ENCODE measurements around the gene CCNQ. TPM values are rescaled to one million over a fixed set of nuclear protein-coding genes. Genes with fewer than 3 reads are reported as not detected.
A peak's percentile ranks its signal among the peaks of the same experiment; 100 is the strongest.

The CCNQ gene
- total RNA-seq, 4 donors from 2014 or later, result 18.0 to 32.2 (median 23.9) TPM

- Histone ChIP-seq H3K27ac (no peak overlapping the region), H3K4me1 (peaks cover 5 to 54% (median 13%) of the 10 kb centered on the region in 3 donors), H3K27me3 (peaks cover 0 to 98% (median 27%) of the 10 kb centered on the region in 4 donors), H3K4me3 (no peak overlapping the region), H3K36me3 (no peaks in the 10 kb centered on the region), H3K9me3 (no peaks in the 10 kb centered on the region)
- no peak for DNase-seq
- TF ChIP-seq POLR2A (IDR thresholded peaks at IDR 0.05), result no peak
- TF ChIP-seq CTCF (IDR thresholded peaks at IDR 0.05), result no peak
- WGBS, 2 donors, result 49 to 55% methylated on average over 2 to 6 of the region's 6 CpGs
- intact Hi-C loops (cut with DNase I), result no loop called here
Observed at GRCh38 chrX:153645151-153645550, 46.2 kb upstream of the CCNQ start.

GRCh38 chrX:153644356-153645125 lies 45.6 kb upstream of the CCNQ start:
- Histone ChIP-seq H3K27ac (no peak overlapping the region), H3K36me3 (no peaks in the 10 kb centered on the region), H3K4me3 (peak overlapping the region in 1 of 4 donors; percentile 30), H3K9me3 (no peaks in the 10 kb centered on the region), H3K4me1 (peaks cover 5 to 54% (median 13%) of the 10 kb centered on the region in 3 donors), H3K27me3 (peaks cover 0 to 98% (median 27%) of the 10 kb centered on the region in 4 donors)
- intact Hi-C loops (cut with DNase I), result no loop called here
- WGBS, 2 donors, result no CpG with 5 or more reads among the region's 46 CpGs
- TF ChIP-seq CTCF (IDR thresholded peaks at IDR 0.05), result no peak
- no peak for TF ChIP-seq POLR2A (IDR thresholded peaks at IDR 0.05)
- DNase-seq, result no peak

- no peak for DNase-seq
- 2% methylated on average over 11 of the region's 84 CpGs; no CpG with 5 or more reads in 1 of the 2 donors for WGBS, 2 donors
Observed at GRCh38 chrX:153643431-153644351, 44.8 kb upstream of the CCNQ start.

GRCh38 chrX:153642655-153643430 lies 43.9 kb upstream of the CCNQ start:
- Histone ChIP-seq H3K4me3 (peak overlapping the region in 2 of 4 donors; percentile 25 to 51), H3K27me3 (peaks cover 0 to 98% (median 27%) of the 10 kb centered on the region in 4 donors), H3K36me3 (no peaks in the 10 kb centered on the region), H3K9me3 (no peaks in the 10 kb centered on the region), H3K27ac (no peak overlapping the region), H3K4me1 (peaks cover 5 to 52% (median 13%) of the 10 kb centered on the region in 3 donors)
- DNase-seq, result no peak
- WGBS, 2 donors, result 4 to 41% methylated on average over 11 to 17 of the region's 48 CpGs
- intact Hi-C loops (cut with DNase I), result no loop called here
- TF ChIP-seq POLR2A (IDR thresholded peaks at IDR 0.05) (no peak), CTCF (IDR thresholded peaks at IDR 0.05) (no peak)

More at GRCh38 chrX:153643431-153644351, 44.8 kb upstream of the CCNQ start:
- TF ChIP-seq CTCF (IDR thresholded peaks at IDR 0.05), result no peak
- no peak for TF ChIP-seq POLR2A (IDR thresholded peaks at IDR 0.05)
- peaks cover 0 to 98% (median 27%) of the 10 kb centered on the region in 4 donors for H3K27me3 ChIP-seq
- H3K9me3 ChIP-seq, result no peaks in the 10 kb centered on the region
- H3K4me1 ChIP-seq, result peaks cover 5 to 54% (median 13%) of the 10 kb centered on the region in 3 donors
- peak overlapping the region in 2 of 4 donors; percentile 18 to 48 for H3K4me3 ChIP-seq
- H3K36me3 ChIP-seq, result no peaks in the 10 kb centered on the region
- H3K27ac ChIP-seq, result no peak overlapping the region
- intact Hi-C loops (cut with DNase I), result no loop called here
